Retinal pigment epithelial cell (primary cell): ENCODE measurements around the gene KRT32.

ENCODE experiments used
- DNase-seq: peaks from one replicate; pipeline ENCODE4 v3.0.0-alpha.2; 2010; ENCODE audit warnings: low read depth
- H3K4me3 ChIP-seq: 2 replicates; pipeline ENCODE4 v1.5.1; 2011; ENCODE audit warnings: mild to moderate bottlenecking, low read length, control low read depth, moderate library complexity
- TF ChIP-seq, protein P1 (sequence below): conservative IDR thresholded peaks from 2 replicates; pipeline ENCODE4 v1.5.1; 2011; ENCODE audit warnings: low read depth, low read length, control low read depth, inconsistent platforms

KRT32 gene

DNA sequence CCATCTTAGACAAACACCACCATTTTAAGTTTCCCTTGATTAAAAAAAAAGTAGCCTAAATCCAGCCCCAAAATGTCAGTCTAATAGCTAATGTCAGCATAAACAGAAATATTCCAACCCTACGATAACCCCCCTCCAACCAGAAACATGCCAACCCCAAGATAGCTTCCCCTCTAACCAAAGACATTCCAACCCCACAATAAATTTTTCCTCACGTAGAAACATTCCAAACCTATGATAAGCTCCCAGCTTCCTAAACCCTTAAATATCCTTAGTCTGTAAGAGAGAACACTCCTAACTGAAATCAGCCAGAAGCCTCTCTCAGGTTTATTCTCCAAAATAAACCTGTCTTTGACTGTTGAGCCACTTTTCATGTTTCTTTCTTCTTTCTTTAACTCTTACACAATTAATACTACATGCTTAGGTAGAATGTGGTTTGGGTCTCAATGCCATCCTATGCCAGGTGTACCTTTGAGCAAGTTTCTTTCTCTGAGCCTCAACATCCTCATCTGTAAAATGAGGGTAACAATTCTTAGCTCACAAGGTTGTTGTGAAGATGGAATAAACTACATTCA lies 15.9 kb downstream of the KRT32 start:
- DNase-seq = no peak
- TF ChIP-seq, protein P1, sequence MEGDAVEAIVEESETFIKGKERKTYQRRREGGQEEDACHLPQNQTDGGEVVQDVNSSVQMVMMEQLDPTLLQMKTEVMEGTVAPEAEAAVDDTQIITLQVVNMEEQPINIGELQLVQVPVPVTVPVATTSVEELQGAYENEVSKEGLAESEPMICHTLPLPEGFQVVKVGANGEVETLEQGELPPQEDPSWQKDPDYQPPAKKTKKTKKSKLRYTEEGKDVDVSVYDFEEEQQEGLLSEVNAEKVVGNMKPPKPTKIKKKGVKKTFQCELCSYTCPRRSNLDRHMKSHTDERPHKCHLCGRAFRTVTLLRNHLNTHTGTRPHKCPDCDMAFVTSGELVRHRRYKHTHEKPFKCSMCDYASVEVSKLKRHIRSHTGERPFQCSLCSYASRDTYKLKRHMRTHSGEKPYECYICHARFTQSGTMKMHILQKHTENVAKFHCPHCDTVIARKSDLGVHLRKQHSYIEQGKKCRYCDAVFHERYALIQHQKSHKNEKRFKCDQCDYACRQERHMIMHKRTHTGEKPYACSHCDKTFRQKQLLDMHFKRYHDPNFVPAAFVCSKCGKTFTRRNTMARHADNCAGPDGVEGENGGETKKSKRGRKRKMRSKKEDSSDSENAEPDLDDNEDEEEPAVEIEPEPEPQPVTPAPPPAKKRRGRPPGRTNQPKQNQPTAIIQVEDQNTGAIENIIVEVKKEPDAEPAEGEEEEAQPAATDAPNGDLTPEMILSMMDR = no peak
- H3K4me3 ChIP-seq = no peak overlapping the region

DNA sequence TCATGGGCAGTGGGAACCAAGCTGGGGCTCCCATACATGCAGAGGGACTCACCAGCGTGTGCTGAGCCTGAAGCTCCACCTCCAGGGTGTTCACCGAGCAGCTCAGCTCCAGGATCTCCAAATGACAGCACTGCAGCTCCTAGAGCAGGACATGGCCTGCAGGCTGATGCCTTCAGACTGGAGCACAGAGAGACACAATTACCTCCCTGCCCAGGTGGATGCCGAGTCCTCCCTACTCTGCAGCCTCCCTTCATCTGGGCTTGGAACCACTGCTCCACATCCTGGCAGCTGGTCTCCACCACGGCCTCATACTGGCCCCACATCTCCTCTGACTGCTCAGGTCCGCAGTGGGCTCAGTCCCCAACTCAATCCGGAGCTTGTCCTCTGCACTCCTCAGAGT lies 18.2 kb downstream of the KRT32 start:
- TF ChIP-seq, protein P1 = no peak
- DNase-seq = no peak
- no peak overlapping the region for H3K4me3 ChIP-seq

DNA sequence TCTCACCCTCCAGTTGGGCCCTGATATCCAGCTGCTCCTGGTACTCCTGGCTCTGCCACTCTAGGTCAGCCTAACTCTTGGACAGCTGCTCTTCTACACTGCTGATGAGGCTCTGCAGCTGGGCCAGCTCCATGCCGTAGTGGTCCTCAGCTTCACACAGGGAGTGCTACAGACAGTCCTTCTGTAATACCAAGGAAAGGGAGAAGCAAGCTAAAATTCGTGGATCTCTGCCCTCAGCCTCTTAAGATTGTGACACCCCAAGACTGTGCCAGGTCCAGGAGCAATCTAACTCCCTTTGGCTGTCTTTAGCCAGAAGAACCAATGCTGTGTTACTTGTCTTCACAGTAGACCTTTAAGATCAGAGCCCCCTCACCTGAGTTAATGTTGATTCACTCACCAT lies 18.7 kb downstream of the KRT32 start:
- TF ChIP-seq, protein P1 = no peak
- no peak for DNase-seq
- H3K4me3 ChIP-seq = no peak overlapping the region

DNA sequence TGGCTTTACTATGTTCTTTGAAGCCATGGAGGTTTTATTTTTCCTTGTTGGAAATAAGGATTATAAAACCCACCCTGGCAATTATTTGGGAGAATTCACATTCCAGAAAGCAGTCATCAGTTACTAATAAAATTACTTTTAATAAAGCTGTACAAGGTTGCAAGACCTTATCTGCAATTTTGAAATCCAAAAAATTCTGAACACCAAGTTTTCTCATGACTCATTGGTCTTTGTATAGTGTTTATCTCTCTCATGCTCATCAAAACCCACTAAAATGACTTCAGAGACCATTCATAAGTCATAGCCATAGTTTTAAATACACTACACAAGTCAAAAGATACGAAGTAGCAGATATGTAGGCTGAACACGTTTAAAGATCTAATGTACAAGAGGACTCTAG lies 20.4 kb downstream of the KRT32 start:
- no peak for DNase-seq
- TF ChIP-seq, protein P1 = no peak
- no peak overlapping the region for H3K4me3 ChIP-seq

DNA sequence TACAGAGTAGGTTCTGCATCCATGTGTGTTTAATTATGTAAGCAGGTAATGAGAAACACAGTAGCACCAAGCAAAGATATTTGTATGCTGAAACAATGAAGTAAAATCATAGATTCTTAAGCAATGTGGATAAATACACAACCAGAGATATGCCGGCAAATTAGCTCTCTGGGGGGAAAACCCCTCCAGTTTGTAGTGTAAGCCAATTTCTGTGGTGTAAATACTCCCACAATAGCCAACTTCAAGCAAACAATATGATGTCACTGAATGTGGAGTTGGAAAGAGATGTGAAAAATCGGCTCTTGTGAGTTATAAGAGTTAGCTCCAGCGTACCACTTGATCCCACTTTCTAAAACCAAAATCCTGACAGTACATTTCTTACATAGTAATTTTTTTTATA lies 22.5 kb downstream of the KRT32 start:
- DNase-seq = no peak
- TF ChIP-seq, protein P1 = no peak
- no peak overlapping the region for H3K4me3 ChIP-seq

DNA sequence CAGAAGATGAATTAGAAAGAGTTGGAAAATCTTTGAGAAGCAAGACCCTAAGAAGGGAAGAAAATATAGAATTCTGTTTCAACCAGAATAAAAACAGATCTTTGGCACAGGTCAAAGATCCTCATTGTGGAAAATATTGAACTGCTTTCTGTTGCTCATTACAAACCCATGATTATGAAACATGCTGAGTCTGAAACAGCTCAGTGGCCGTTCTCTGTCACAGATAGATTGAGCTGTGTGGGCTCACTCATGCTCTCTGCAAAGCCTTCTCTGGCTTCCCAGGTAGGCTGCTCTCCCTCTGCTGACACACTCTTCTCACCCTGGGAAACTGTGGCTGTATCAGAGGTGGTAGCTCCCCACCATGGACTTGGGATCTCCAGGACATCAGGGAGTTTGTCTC lies 23.0 kb downstream of the KRT32 start:
- TF ChIP-seq, protein P1 = no peak
- H3K4me3 ChIP-seq = no peak overlapping the region
- DNase-seq = no peak

DNA sequence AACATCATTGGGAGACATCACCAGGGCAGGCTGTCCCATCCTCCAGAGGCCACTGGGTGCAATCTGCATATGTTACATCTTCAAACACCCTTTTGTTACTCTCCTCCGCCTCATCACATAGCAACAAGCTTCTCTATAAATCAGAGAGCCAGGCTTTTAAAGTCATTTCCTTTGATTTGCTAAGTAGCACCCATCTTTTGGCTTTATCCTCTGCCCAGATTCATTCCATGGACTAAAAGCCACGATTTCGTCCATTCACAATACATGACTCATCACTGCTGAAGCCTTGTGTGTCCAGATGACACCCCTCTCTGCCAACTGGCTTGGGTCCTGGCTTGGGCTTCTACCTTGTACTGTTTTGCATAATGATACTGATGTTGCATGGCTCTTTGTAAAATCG lies 24.4 kb downstream of the KRT32 start:
- TF ChIP-seq, protein P1 = no peak
- DNase-seq = no peak
- no peak overlapping the region for H3K4me3 ChIP-seq
